HG03439 (cell line): ENCODE measurements around the gene MRPL14.
"Not testable (repeated sequence)": the region's sequence is repeated elsewhere in the genome, so short reads cannot be mapped to it uniquely, and the experiment has no call there.

Source experiments
- ATAC-seq: cut with Tn5 transposase; IDR thresholded peaks from one replicate; pipeline ENCODE4 v1.9.1; 2021; ENCODE audit warnings: mild to moderate bottlenecking, moderate library complexity; ENCODE audit not compliant: unreplicated experiment

Gene MRPL14

GRCh38 chr6:44150317-44150917, 23.2 kb upstream of the MRPL14 start:
- ATAC-seq = no peak

- no peak for ATAC-seq
Observed at GRCh38 chr6:44149369-44150012, 22.2 kb upstream of the MRPL14 start.

- no peak for ATAC-seq
Observed at GRCh38 chr6:44148306-44148705, 21.1 kb upstream of the MRPL14 start.

- ATAC-seq = no peak
Observed at GRCh38 chr6:44147256-44147655, 20.0 kb upstream of the MRPL14 start.

- ATAC-seq = no peak
Observed at GRCh38 chr6:44146685-44147084, 19.4 kb upstream of the MRPL14 start.

GRCh38 chr6:44145839-44146238, 18.6 kb upstream of the MRPL14 start:
- no peak for ATAC-seq

GRCh38 chr6:44144536-44144935, 17.3 kb upstream of the MRPL14 start:
- not testable (repeated sequence) for ATAC-seq

- no peak for ATAC-seq
Observed at GRCh38 chr6:44143731-44144130, 16.5 kb upstream of the MRPL14 start.

GRCh38 chr6:44142835-44143234, 15.6 kb upstream of the MRPL14 start:
- no peak for ATAC-seq

- ATAC-seq = no peak
Observed at GRCh38 chr6:44139351-44139743, 12.1 kb upstream of the MRPL14 start.

GRCh38 chr6:44138717-44139350, 11.6 kb upstream of the MRPL14 start:
- ATAC-seq = no peak

GRCh38 chr6:44135875-44136274, 8.6 kb upstream of the MRPL14 start:
- ATAC-seq = no peak

GRCh38 chr6:44135173-44135758, 8.0 kb upstream of the MRPL14 start:
- no peak for ATAC-seq

GRCh38 chr6:44133981-44134711, 6.9 kb upstream of the MRPL14 start:
- ATAC-seq = no peak

GRCh38 chr6:44133003-44133931, 6.0 kb upstream of the MRPL14 start:
- no peak for ATAC-seq

GRCh38 chr6:44132476-44132875, 5.2 kb upstream of the MRPL14 start:
- no peak for ATAC-seq

- ATAC-seq = no peak
Observed at GRCh38 chr6:44131892-44132291, 4.6 kb upstream of the MRPL14 start.

- no peak for ATAC-seq
Observed at GRCh38 chr6:44129841-44130322, 2.6 kb upstream of the MRPL14 start.

GRCh38 chr6:44128020-44128917, 1.0 kb upstream of the MRPL14 start:
- peak; percentile 15 for ATAC-seq
